K562 (cell line): ENCODE measurements around the gene FBXW10B. TPM values are rescaled to one million over a fixed set of nuclear protein-coding genes. Genes with fewer than 3 reads are reported as not detected.

ENCODE experiments used
- ELF4 ChIP-seq: fragments of 450-650 bp; formaldehyde crosslinking; IDR thresholded peaks from 2 replicates; pipeline ENCODE4 v1.4.0; 2022; ENCODE audit warnings: missing genetic modification characterization
- EP300 ChIP-seq: IDR thresholded peaks from 2 replicates; pipeline ENCODE4 v1.6.1; 2012; ENCODE audit warnings: low read length, improper control_type of control experiment
- MGA ChIP-seq: fragments of 450-650 bp; IDR thresholded peaks from 2 replicates; pipeline ENCODE4 v1.6.1; 2016; ENCODE audit warnings: mild to moderate bottlenecking, moderate library complexity
- NFIC ChIP-seq: fragments of 450-650 bp; IDR thresholded peaks from 2 replicates; pipeline ENCODE4 v1.6.1; 2017; ENCODE audit warnings: mild to moderate bottlenecking, inconsistent platforms
- TSHZ1 ChIP-seq: fragments of 250-450 bp; sonication (Bioruptor Pico); IDR thresholded peaks from 2 replicates; pipeline ENCODE4 v1.4.0; 2020; ENCODE audit warnings: mild to moderate bottlenecking, moderate library complexity
- U2AF1 ChIP-seq: fragments of 200-400 bp; formaldehyde crosslinking; optimal IDR thresholded peaks from 2 replicates; pipeline ENCODE3; 2017; ENCODE audit warnings: mild to moderate bottlenecking, low read depth, low read length, moderate library complexity
- ZNF140 ChIP-seq: fragments of 250-450 bp; sonication (Bioruptor Pico); IDR thresholded peaks from 2 replicates; pipeline ENCODE4 v1.8.0; 2021; ENCODE audit warnings: moderate library complexity, mild to moderate bottlenecking, inconsistent platforms
- polyA plus RNA-seq, 8 experiments: library from polyadenylated mRNA; depleted of rRNA in 4 of 8; stranded (reverse) in 5 of 8; unstranded in 3 of 8; fragments of >200 nt; fragmentation: Nextera tagmentation in 2 of 8; fragmentation: Illumina TruSeq in 1 of 8; extraction: Ambion mirVana in 2 of 8; extraction: Trizol in 1 of 8; gene quantifications; 2 replicates each; pipeline versions ENCODE4 v1.2.1 to v1.2.3, GENCODE V29; 2011 to 2014; ENCODE audit warnings: inconsistent platforms in 1 of 8, missing spikeins in 1 of 8
- total RNA-seq, 7 experiments: library from RNA; depleted of rRNA in 6 of 7; stranded (reverse); fragments of >200 nt in 6 of 7; fragmentation: Illumina TruSeq in 2 of 7; extraction: Trizol in 2 of 7; gene quantifications; 2 replicates each; pipeline versions ENCODE4 v1.2.1 to v1.2.3, GENCODE V29; 2011 to 2021; ENCODE audit warnings: low replicate concordance in 1 of 7

The FBXW10B gene
- total and polyA plus RNA-seq, 9 of the 15 experiments (the other 6 are each of a cell fraction or from before 2014, with no cell fraction given) = 0.11 to 0.33 (median 0.16) TPM; not detected in 5

- no peak for TF ChIP-seq MGA
- no peak for TF ChIP-seq NFIC
- no peak for TF ChIP-seq U2AF1
- TF ChIP-seq TSHZ1 (CRISPR knock-in tag) = no peak
- no peak for TF ChIP-seq EP300
- no peak for TF ChIP-seq ZNF140 (CRISPR knock-in tag)
- no peak for TF ChIP-seq ELF4 (CRISPR knock-in tag)
Observed at GRCh38 chr17:15654886-15655561, 35.5 kb upstream of the FBXW10B start (continued).
